GM12878 (cell line): ENCODE measurements around the gene LHX6.

ENCODE experiments used
- CREM ChIP-seq: IDR thresholded peaks from 2 replicates; pipeline ENCODE4 v1.6.1; 2014; ENCODE audit warnings: antibody characterized with exemption, low read depth
- EP300 ChIP-seq, 2 experiments: fragments of 150-350 bp in 1 of 2; IDR thresholded peaks; 2 replicates each; pipeline ENCODE4 v1.6.1; 2011 to 2012; ENCODE audit warnings: low read depth in 2 of 2, low read length in 2 of 2, borderline replicate concordance in 1 of 2, improper control_type of control experiment in 1 of 2, inconsistent platforms in 1 of 2; ENCODE audit not compliant: control insufficient read depth in 1 of 2
- POLR2A ChIP-seq: IDR thresholded peaks from 2 replicates; pipeline ENCODE4 v1.6.1; 2011; ENCODE audit warnings: low read depth, mild to moderate bottlenecking, low read length
- SP1 ChIP-seq: IDR thresholded peaks from one replicate; pipeline ENCODE4 v1.6.1; 2011; ENCODE audit warnings: low read depth, low read length
- ZNF24 ChIP-seq: fragments of 450-650 bp; IDR thresholded peaks from 2 replicates; pipeline ENCODE4 v1.6.1; 2017; ENCODE audit warnings: antibody characterized with exemption, mild to moderate bottlenecking
- TF ChIP-seq, protein P1 (sequence below): fragments of 450-650 bp; IDR thresholded peaks from 2 replicates; pipeline ENCODE4 v1.6.1; 2017; ENCODE audit warnings: mild to moderate bottlenecking, moderate library complexity
- TF ChIP-seq, protein P2 (sequence below): IDR thresholded peaks from 2 replicates; pipeline ENCODE4 v1.6.1; 2012; ENCODE audit warnings: mild to moderate bottlenecking, low read depth, low read length
- TF ChIP-seq, protein P3 (sequence below), 3 experiments: IDR thresholded peaks in 2 of 3; conservative IDR thresholded peaks in 1 of 3; 2 replicates each; pipeline ENCODE4 v1.5.1; 2011; ENCODE audit warnings: low read depth in 3 of 3, low read length in 3 of 3, mild to moderate bottlenecking in 3 of 3, control low read depth in 2 of 3, moderate library complexity in 2 of 3, inconsistent platforms in 1 of 3, mixed read lengths in 1 of 3; ENCODE audit not compliant: control insufficient read depth in 2 of 3, insufficient read depth in 1 of 3; ENCODE audit errors: extremely low read depth in 1 of 3

DNA sequence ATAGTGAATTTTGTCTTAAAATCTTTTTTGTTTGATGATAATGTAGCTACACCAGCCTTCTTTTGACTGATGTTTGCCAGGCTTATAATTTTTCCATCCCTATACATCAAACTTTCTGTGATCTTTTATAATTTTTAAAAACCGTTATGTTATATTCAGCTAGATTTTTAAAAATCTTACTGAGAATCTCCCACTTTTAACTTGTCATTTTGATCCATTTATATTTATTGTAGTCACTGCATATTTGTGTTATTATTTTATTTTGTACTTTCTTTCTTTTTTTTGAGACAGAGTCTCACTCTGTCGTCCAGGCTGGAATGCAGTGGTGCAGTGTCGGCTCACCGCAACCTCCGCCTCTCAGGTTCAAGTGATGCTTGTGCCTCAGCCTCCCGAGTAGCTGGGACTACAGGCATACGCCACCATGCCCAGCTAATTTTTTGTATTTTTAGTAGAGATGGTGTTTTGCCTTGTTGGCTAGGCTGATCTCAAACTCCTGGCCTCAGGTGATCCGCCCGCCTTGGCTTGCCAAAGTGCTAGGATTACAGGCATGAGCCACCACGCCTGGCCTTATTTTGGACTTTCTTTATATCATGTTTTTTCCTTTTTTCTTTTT lies 48.6 kb upstream of the LHX6 start:
- TF ChIP-seq EP300 (IDR thresholded peaks at IDR 0.05; ENCODE audit: borderline replicate concordance in 1 of 2, control insufficient read depth in 1 of 2, low read depth in 2 of 2, low read length in 2 of 2) (no peak), ZNF24 (no peak), SP1 (no peak), POLR2A (no peak), CREM (no peak)
- TF ChIP-seq, protein P1, sequence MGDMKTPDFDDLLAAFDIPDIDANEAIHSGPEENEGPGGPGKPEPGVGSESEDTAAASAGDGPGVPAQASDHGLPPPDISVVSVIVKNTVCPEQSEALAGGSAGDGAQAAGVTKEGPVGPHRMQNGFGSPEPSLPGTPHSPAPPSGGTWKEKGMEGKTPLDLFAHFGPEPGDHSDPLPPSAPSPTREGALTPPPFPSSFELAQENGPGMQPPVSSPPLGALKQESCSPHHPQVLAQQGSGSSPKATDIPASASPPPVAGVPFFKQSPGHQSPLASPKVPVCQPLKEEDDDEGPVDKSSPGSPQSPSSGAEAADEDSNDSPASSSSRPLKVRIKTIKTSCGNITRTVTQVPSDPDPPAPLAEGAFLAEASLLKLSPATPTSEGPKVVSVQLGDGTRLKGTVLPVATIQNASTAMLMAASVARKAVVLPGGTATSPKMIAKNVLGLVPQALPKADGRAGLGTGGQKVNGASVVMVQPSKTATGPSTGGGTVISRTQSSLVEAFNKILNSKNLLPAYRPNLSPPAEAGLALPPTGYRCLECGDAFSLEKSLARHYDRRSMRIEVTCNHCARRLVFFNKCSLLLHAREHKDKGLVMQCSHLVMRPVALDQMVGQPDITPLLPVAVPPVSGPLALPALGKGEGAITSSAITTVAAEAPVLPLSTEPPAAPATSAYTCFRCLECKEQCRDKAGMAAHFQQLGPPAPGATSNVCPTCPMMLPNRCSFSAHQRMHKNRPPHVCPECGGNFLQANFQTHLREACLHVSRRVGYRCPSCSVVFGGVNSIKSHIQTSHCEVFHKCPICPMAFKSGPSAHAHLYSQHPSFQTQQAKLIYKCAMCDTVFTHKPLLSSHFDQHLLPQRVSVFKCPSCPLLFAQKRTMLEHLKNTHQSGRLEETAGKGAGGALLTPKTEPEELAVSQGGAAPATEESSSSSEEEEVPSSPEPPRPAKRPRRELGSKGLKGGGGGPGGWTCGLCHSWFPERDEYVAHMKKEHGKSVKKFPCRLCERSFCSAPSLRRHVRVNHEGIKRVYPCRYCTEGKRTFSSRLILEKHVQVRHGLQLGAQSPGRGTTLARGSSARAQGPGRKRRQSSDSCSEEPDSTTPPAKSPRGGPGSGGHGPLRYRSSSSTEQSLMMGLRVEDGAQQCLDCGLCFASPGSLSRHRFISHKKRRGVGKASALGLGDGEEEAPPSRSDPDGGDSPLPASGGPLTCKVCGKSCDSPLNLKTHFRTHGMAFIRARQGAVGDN = no peak
- TF ChIP-seq, protein P2, sequence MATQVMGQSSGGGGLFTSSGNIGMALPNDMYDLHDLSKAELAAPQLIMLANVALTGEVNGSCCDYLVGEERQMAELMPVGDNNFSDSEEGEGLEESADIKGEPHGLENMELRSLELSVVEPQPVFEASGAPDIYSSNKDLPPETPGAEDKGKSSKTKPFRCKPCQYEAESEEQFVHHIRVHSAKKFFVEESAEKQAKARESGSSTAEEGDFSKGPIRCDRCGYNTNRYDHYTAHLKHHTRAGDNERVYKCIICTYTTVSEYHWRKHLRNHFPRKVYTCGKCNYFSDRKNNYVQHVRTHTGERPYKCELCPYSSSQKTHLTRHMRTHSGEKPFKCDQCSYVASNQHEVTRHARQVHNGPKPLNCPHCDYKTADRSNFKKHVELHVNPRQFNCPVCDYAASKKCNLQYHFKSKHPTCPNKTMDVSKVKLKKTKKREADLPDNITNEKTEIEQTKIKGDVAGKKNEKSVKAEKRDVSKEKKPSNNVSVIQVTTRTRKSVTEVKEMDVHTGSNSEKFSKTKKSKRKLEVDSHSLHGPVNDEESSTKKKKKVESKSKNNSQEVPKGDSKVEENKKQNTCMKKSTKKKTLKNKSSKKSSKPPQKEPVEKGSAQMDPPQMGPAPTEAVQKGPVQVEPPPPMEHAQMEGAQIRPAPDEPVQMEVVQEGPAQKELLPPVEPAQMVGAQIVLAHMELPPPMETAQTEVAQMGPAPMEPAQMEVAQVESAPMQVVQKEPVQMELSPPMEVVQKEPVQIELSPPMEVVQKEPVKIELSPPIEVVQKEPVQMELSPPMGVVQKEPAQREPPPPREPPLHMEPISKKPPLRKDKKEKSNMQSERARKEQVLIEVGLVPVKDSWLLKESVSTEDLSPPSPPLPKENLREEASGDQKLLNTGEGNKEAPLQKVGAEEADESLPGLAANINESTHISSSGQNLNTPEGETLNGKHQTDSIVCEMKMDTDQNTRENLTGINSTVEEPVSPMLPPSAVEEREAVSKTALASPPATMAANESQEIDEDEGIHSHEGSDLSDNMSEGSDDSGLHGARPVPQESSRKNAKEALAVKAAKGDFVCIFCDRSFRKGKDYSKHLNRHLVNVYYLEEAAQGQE = no peak
- TF ChIP-seq, protein P3, sequence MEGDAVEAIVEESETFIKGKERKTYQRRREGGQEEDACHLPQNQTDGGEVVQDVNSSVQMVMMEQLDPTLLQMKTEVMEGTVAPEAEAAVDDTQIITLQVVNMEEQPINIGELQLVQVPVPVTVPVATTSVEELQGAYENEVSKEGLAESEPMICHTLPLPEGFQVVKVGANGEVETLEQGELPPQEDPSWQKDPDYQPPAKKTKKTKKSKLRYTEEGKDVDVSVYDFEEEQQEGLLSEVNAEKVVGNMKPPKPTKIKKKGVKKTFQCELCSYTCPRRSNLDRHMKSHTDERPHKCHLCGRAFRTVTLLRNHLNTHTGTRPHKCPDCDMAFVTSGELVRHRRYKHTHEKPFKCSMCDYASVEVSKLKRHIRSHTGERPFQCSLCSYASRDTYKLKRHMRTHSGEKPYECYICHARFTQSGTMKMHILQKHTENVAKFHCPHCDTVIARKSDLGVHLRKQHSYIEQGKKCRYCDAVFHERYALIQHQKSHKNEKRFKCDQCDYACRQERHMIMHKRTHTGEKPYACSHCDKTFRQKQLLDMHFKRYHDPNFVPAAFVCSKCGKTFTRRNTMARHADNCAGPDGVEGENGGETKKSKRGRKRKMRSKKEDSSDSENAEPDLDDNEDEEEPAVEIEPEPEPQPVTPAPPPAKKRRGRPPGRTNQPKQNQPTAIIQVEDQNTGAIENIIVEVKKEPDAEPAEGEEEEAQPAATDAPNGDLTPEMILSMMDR (IDR thresholded peaks at IDR 0.05 in 2 of 3, conservative IDR thresholded peaks at IDR 0.05 in 1 of 3; ENCODE audit: control insufficient read depth in 2 of 3, extremely low read depth in 1 of 3, insufficient read depth in 1 of 3, low read depth in 3 of 3, low read length in 3 of 3) = no peak
